ENCODE measurements around the gene PIGT. TPM values are rescaled to one million over a fixed set of nuclear protein-coding genes. Genes with fewer than 3 reads are reported as not detected.
A peak's percentile ranks its signal among the peaks of the same experiment; 100 is the strongest.

The PIGT gene
- total RNA-seq, 1 donor from 2014 or later: 84.7 TPM

DNA sequence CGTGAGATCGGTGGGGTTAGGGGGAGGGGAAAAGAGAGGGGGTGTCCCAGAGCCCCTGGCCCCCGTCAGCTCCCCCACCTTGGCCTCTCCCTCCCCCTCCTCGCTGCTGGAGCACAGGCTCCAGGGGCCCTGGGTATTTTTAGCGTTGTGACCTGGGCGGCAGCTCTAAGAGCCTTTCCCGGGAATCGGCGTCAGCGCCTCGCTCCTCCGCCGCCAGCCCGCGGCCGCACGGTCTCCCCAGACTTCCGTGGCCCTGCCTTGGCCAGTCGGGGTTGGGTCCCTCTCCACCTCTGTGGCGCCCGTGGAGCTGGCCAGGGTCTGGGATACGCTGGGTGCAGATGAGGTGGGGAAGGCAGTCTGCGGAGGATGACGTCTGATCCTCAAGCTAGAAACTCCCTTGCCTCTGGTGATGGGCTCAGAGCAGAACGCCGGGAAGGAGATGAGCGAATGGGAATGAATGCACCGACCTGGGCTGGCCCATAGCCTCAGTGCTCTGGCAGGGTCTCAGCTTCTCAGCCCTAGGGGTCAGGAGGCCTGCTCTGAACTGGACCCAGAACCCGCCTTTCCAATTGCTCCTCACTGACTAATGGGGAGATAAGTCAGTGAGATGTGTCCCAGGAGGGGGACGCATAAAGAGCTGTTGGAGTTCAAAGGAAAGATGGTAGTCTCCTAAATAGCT is 8.7 kb upstream of the PIGT start:
- no peak for DNase-seq
- Mint-ChIP-seq H3K27me3 (peaks cover 13% of the 10 kb centered on the region), H3K27ac (peak overlapping the region; percentile 76), H3K9me3 (peaks cover 3% of the 10 kb centered on the region), H3K4me1 (peaks cover 16% of the 10 kb centered on the region), H3K4me3 (peak overlapping the region; percentile 81), H3K36me3 (ENCODE audit: low read depth) (peaks cover 11% of the 10 kb centered on the region)
- intact Hi-C loops (cut with micrococcal nuclease): loop anchor here (1.0 to 2.0 kb wide), 2 partner anchors 8 to 52 kb away; no protein-coding TSS in a partner anchor

DNA sequence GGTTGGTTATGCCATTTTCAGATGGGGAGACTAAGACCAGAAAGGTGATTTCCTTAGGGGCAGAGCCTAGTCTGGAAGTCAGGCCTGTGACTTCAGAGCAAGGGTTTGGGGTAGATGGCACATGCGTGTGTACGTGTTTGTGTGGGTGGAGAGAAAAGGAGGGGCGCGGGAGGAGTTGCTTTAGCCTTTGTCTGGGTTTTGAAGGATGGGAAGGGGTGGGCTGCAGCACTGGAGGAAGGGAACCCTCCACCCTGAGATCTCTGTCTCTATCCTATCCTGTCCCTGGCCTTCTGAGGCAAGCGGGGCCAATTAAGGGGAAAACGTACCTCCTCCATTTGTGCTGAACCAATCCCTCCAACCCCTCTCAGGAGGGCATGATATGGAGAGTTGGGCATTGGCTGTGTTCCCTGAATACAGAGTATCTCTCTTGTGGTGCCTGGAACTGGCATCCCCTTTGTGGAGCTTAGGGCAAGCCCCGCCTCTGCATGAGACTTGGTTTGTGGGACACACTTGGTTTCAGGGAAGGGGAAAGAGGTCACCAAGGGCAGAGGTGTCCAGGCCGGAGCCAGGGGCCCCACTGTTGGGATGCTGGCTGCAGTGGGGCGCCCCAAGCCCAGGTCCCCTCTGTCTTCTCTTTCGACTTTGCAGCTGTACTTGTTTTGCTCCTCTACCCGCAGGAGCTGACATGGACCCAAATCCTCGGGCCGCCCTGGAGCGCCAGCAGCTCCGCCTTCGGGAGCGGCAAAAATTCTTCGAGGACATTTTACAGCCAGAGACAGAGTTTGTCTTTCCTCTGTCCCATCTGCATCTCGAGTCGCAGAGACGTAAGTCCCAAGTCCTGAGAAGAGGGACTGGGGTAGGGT is 7.9 kb upstream of the PIGT start, which contains the start of gene DBNDD2:
Gene DBNDD2, plus strand, starts transcription at position 507 of the 863 bp plus-strand sequence. Its CDS starts 179 bp downstream, at position 686.
- Mint-ChIP-seq H3K9me3 (peaks cover 3% of the 10 kb centered on the region), H3K36me3 (ENCODE audit: low read depth) (peaks cover 11% of the 10 kb centered on the region), H3K27ac (peak within 1 kb of the TSS; percentile 55), H3K4me1 (peaks cover 16% of the 10 kb centered on the region), H3K27me3 (peaks cover 13% of the 10 kb centered on the region), H3K4me3 (peak within 1 kb of the TSS; percentile 81)
- no peak for DNase-seq
- intact Hi-C loops (cut with micrococcal nuclease): loop anchor here (1.0 to 2.0 kb wide), 2 partner anchors 7 to 53 kb away; no protein-coding TSS in a partner anchor

GRCh38 chr20:45408646-45409213 is 7.2 kb upstream of the PIGT start:
- intact Hi-C loops (cut with micrococcal nuclease): no loop called here
- Mint-ChIP-seq H3K27ac (no peak overlapping the region), H3K4me1 (peaks cover 16% of the 10 kb centered on the region), H3K27me3 (peaks cover 9% of the 10 kb centered on the region), H3K4me3 (no peak overlapping the region), H3K36me3 (ENCODE audit: low read depth) (peaks cover 9% of the 10 kb centered on the region), H3K9me3 (no peaks in the 10 kb centered on the region)
- no peak for DNase-seq

- no peak for DNase-seq
- H3K9me3 Mint-ChIP-seq: no peaks in the 10 kb centered on the region
- H3K4me3 Mint-ChIP-seq: no peak overlapping the region
- peaks cover 4% of the 10 kb centered on the region for H3K27me3 Mint-ChIP-seq
- no peak overlapping the region for H3K27ac Mint-ChIP-seq
- intact Hi-C loops (cut with micrococcal nuclease): no loop called here
- peaks cover 9% of the 10 kb centered on the region for H3K36me3 Mint-ChIP-seq (ENCODE audit: low read depth)
- H3K4me1 Mint-ChIP-seq: peaks cover 17% of the 10 kb centered on the region
Observed at GRCh38 chr20:45409521-45410272, 6.2 kb upstream of the PIGT start.

DNA sequence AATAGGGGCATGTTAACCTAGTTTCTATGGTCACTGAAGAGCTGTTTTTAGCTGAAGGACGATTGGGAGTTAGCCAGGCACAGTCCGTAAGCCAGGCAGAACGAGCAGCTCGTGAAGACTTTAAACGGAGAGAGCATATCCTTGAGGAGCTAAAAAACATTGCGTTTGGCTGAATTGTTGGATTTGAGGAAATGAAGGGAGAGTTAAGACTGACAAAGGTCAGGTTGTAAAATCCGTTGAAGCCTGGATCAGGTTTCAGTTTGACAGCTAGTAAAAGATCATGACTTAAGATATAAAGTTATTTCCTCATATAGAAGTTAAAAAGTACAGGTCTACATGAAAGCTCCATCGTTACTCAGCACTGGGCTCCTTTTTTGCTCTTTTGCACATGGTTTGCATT is 5.1 kb upstream of the PIGT start:
- Mint-ChIP-seq H3K4me3 (no peak overlapping the region), H3K27ac (no peak overlapping the region), H3K4me1 (peaks cover 20% of the 10 kb centered on the region), H3K27me3 (no peaks in the 10 kb centered on the region), H3K36me3 (ENCODE audit: low read depth) (peaks cover 9% of the 10 kb centered on the region), H3K9me3 (no peaks in the 10 kb centered on the region)
- intact Hi-C loops (cut with micrococcal nuclease): no loop called here
- DNase-seq: no peak

GRCh38 chr20:45412653-45413052 is 3.3 kb upstream of the PIGT start:
- Mint-ChIP-seq H3K36me3 (ENCODE audit: low read depth) (peaks cover 9% of the 10 kb centered on the region), H3K27ac (no peak overlapping the region), H3K4me3 (no peak overlapping the region), H3K9me3 (no peaks in the 10 kb centered on the region), H3K27me3 (no peaks in the 10 kb centered on the region), H3K4me1 (peaks cover 20% of the 10 kb centered on the region)
- no peak for DNase-seq
- intact Hi-C loops (cut with micrococcal nuclease): no loop called here

- H3K27ac Mint-ChIP-seq: no peak overlapping the region
- DNase-seq: no peak
- intact Hi-C loops (cut with micrococcal nuclease): no loop called here
- H3K9me3 Mint-ChIP-seq: no peaks in the 10 kb centered on the region
- peaks cover 26% of the 10 kb centered on the region for H3K4me1 Mint-ChIP-seq
- no peak overlapping the region for H3K4me3 Mint-ChIP-seq
- peaks cover 15% of the 10 kb centered on the region for H3K36me3 Mint-ChIP-seq (ENCODE audit: low read depth)
- no peaks in the 10 kb centered on the region for H3K27me3 Mint-ChIP-seq
Observed at GRCh38 chr20:45413479-45413878, 2.5 kb upstream of the PIGT start.

DNA sequence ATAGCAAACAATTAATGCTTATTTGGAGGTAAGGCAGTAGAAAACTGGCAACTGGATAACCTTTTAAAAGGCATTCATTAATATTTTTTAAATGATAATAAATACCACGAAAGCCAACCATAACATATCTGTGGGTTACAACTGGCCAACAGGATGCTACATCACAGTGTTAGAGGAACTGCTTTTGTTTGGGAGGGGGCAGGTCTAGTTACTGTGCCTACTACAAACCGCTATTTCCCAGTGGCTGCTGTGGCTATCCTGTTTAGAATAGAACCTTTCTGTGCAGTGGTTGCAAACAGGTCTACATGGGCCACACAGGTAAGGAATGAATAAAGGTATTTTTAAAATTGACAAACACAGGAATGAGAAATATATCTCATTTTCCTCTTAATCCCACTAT is 976 bp downstream of the PIGT start:
- Mint-ChIP-seq H3K36me3 (ENCODE audit: low read depth) (peaks cover 27% of the 10 kb centered on the region), H3K27me3 (no peaks in the 10 kb centered on the region), H3K4me3 (peak overlapping the region; percentile 93), H3K9me3 (no peaks in the 10 kb centered on the region), H3K27ac (peak overlapping the region; percentile 10), H3K4me1 (peaks cover 29% of the 10 kb centered on the region)
- DNase-seq: no peak
- intact Hi-C loops (cut with micrococcal nuclease): loop anchor here (1.0 to 2.0 kb wide), 2 partner anchors 20 to 54 kb away; partner anchors contain the start of gene SYS1

- intact Hi-C loops (cut with micrococcal nuclease): no loop called here
- H3K9me3 Mint-ChIP-seq: no peaks in the 10 kb centered on the region
- no peaks in the 10 kb centered on the region for H3K27me3 Mint-ChIP-seq
- H3K4me1 Mint-ChIP-seq: peaks cover 27% of the 10 kb centered on the region
- H3K27ac Mint-ChIP-seq: peak overlapping the region; percentile 82
- peaks cover 38% of the 10 kb centered on the region for H3K36me3 Mint-ChIP-seq (ENCODE audit: low read depth)
- no peak for DNase-seq
- H3K4me3 Mint-ChIP-seq: no peak overlapping the region
Observed at GRCh38 chr20:45419188-45420091, 3.5 kb downstream of the PIGT start.

DNA sequence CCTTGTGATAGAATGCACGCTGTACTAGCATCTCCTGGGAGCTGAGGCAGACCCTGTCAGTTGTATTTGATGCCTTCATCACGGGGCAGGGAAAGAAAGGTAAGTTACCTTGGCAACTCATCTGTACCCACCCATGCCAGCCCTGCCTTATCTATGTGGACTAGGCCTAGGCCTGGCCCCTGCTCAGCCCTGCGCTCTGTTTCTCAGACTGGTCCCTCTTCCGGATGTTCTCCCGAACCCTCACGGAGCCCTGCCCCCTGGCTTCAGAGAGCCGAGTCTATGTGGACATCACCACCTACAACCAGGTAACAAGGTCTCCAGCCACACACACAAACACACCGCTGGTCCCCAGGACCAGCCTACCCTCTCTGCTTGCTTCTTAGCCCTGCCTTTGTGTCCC is 4.2 kb downstream of the PIGT start:
- H3K9me3 Mint-ChIP-seq: no peaks in the 10 kb centered on the region
- H3K4me3 Mint-ChIP-seq: no peak overlapping the region
- H3K4me1 Mint-ChIP-seq: peaks cover 25% of the 10 kb centered on the region
- intact Hi-C loops (cut with micrococcal nuclease): no loop called here
- no peak for DNase-seq
- H3K27me3 Mint-ChIP-seq: no peaks in the 10 kb centered on the region
- peaks cover 43% of the 10 kb centered on the region for H3K36me3 Mint-ChIP-seq (ENCODE audit: low read depth)
- H3K27ac Mint-ChIP-seq: peak overlapping the region; percentile 48

DNA sequence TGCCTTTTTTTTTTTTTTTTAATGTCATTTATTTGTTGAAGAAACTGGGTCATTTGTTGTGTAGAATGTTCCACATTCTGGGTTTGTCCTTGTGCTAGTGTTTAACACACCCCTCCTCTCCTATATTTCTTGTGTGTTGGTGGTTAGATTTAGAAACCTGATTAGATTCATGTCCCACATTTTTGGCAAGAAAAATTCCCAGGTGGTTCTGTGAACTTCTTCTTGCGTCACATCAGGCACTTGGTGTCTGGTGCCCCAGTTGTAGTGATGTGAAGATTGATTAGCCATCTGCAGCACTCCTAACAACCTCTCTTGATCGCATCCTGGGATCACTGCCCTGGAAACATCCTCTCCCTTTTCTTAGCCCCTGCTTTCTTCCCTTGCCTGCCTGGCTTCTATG is 7.8 kb downstream of the PIGT start:
- H3K9me3 Mint-ChIP-seq: no peaks in the 10 kb centered on the region
- no peaks in the 10 kb centered on the region for H3K27me3 Mint-ChIP-seq
- no peak overlapping the region for H3K27ac Mint-ChIP-seq
- no peak for DNase-seq
- intact Hi-C loops (cut with micrococcal nuclease): no loop called here
- H3K4me1 Mint-ChIP-seq: peaks cover 6% of the 10 kb centered on the region
- H3K4me3 Mint-ChIP-seq: no peak overlapping the region
- H3K36me3 Mint-ChIP-seq (ENCODE audit: low read depth): peaks cover 49% of the 10 kb centered on the region

GRCh38 chr20:45425561-45425960 is 9.6 kb downstream of the PIGT start:
- Mint-ChIP-seq H3K9me3 (no peaks in the 10 kb centered on the region), H3K27me3 (no peaks in the 10 kb centered on the region), H3K4me3 (no peak overlapping the region), H3K36me3 (ENCODE audit: low read depth) (peaks cover 40% of the 10 kb centered on the region), H3K27ac (no peak overlapping the region), H3K4me1 (no peaks in the 10 kb centered on the region)
- intact Hi-C loops (cut with micrococcal nuclease): no loop called here
- DNase-seq: no peak

Data from activated CD4-positive, alpha-beta T cell treated with anti-CD3 and anti-CD28 coated beads, Interleukin-2, amount 10 ng/mL, durations not matched to agents 24 days and 14 days (primary cell).